MM.1S (cell line): ENCODE measurements around the gene ELK1.

ENCODE experiments used
- CTCF ChIP-seq: fragments of 300-600 bp; sonication (generic); IDR thresholded peaks from 2 replicates; pipeline ENCODE4 v1.5.1; 2016; ENCODE audit warnings: antibody characterized with exemption, low read length, mixed read lengths
- EZH2 ChIP-seq: fragments of 300-600 bp; sonication (generic); optimal IDR thresholded peaks from 2 replicates; pipeline ENCODE3; 2017; ENCODE audit warnings: low read depth, mild to moderate bottlenecking, antibody characterized with exemption, low read length, mixed read lengths

GRCh38 chrX:47590984-47591383, 59.4 kb downstream of the ELK1 start:
- no peak for TF ChIP-seq CTCF
- TF ChIP-seq EZH2: no peak
